Fibroblast of pulmonary artery (primary cell): Measurements from ENCODE around the gene FBXO47.
A peak's percentile ranks its signal among the peaks of the same experiment; 100 is the strongest.
"Not testable (repeated sequence)": the region's sequence is repeated elsewhere in the genome, so short reads cannot be mapped to it uniquely, and the experiment has no call there.

ENCODE experiments used
- DNase-seq: peaks from one replicate; pipeline ENCODE4 v3.0.0-alpha.2; 2010; ENCODE audit warnings: low read depth
- H3K4me3 ChIP-seq: replicated peaks from 2 replicates; pipeline ENCODE4 v1.5.1; 2011; ENCODE audit warnings: low read depth, mild to moderate bottlenecking, control low read depth, low read length, moderate library complexity
- TF ChIP-seq, protein P1 (sequence below): IDR thresholded peaks from 2 replicates; pipeline ENCODE4 v1.5.1; 2011; ENCODE audit warnings: mild to moderate bottlenecking, control low read depth, low read length, inconsistent platforms; ENCODE audit errors: missing control alignments

Gene FBXO47

DNA sequence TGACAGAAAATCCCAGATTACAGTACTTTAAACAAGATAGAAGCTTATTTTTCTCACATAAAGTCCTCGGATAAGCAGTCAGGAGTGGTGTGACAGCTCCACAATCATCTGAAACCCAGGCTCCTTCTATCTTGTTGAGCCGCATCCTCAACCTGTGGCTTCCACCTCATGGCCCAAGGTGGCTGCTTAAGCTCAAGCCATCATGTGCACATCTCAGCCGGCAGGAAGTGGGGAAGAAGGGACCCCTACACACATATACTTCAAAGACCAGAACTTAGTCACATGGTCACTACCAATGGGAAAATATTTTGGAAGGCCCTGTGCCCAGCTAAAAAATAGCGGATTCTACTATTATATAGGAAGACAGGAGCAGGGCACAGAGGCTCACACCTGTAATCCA, 11.0 kb upstream of the FBXO47 start:
- no peak overlapping the region for H3K4me3 ChIP-seq
- DNase-seq, result no peak
- TF ChIP-seq, protein P1, sequence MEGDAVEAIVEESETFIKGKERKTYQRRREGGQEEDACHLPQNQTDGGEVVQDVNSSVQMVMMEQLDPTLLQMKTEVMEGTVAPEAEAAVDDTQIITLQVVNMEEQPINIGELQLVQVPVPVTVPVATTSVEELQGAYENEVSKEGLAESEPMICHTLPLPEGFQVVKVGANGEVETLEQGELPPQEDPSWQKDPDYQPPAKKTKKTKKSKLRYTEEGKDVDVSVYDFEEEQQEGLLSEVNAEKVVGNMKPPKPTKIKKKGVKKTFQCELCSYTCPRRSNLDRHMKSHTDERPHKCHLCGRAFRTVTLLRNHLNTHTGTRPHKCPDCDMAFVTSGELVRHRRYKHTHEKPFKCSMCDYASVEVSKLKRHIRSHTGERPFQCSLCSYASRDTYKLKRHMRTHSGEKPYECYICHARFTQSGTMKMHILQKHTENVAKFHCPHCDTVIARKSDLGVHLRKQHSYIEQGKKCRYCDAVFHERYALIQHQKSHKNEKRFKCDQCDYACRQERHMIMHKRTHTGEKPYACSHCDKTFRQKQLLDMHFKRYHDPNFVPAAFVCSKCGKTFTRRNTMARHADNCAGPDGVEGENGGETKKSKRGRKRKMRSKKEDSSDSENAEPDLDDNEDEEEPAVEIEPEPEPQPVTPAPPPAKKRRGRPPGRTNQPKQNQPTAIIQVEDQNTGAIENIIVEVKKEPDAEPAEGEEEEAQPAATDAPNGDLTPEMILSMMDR, result no peak

DNA sequence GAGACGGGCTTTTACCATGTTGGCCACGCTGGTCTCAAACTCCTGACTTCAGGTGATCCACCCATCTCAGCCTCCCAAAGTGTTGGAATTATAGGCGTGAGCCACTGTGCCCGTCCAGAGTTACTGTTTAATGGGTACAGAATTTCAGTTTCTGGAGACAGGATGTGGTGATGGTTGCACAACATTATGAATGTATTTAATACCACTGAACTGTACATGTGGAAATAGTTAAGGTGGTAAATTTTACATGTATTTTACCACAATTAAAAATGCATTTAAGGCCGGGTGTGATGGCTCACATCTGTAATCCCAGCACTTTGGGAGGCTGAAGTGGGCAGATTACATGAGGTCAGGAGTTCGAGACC, 9.0 kb upstream of the FBXO47 start:
- not testable (repeated sequence) for H3K4me3 ChIP-seq

DNA sequence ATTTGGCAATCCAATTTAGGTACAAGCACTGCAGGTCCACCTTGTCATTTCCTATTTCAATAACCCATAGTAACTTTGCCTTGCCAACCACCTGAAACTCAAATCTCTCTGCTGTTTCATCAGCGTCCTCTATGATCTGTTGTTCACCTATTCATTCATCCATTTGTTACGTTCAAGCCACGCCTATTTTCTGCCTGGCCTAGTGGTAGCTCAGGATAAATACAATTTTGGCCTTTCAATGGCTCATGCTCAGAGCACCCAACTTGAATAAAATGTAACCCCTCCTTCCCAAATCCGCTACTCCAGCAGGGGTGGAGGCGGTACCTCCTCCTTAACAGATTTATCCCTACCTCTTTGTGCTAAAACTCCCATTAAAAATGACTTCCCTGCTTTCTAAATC, 3.6 kb upstream of the FBXO47 start:
- TF ChIP-seq, protein P1, result no peak

More for the DNA sequence above, 9.0 kb upstream of the FBXO47 start:
- peak; percentile 41 for DNase-seq

DNA sequence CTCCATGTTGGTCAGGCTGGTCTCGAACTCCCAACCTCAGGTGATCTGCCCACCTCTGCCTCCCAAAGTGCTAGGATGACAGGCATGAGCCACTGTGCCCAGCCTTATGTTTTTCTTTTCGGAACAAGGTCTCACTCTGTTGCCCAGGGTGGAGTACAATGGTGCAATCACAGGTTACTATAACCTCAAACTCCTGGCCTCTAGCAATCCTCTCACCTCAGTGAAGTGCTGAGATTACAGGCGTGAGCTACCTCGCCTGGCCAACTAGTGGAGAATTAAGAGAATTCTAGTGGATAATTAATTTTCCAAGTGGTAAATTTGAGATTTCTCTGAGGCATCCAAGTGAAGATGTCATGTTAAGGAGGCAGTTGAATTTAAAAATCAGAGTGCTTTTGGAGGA, 2.9 kb upstream of the FBXO47 start:
- no peak for DNase-seq
- H3K4me3 ChIP-seq, result no peak overlapping the region
- TF ChIP-seq, protein P1, result no peak

More for the DNA sequence above, 3.6 kb upstream of the FBXO47 start:
- no peak for DNase-seq
- no peak overlapping the region for H3K4me3 ChIP-seq

DNA sequence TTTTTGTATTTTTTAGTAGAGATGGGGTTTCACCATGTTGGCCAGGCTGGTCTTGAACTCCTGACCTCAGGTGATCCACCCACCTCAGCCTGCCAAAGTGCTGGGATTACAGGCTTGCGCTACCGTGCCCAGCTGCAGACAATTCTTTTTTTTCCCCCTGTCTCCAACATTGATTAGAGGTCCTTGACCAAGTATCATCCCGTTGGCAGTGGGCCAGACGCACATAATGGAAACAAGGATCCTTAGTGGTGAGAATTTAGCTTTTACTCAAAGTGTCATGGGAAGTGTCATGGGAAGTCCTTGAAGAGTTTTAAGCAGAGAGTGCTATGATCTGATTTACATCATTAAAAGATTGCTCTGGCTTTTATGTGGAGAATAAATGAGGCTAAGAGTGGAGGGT, 2.1 kb upstream of the FBXO47 start:
- DNase-seq, result no peak
- TF ChIP-seq, protein P1, result no peak

DNA sequence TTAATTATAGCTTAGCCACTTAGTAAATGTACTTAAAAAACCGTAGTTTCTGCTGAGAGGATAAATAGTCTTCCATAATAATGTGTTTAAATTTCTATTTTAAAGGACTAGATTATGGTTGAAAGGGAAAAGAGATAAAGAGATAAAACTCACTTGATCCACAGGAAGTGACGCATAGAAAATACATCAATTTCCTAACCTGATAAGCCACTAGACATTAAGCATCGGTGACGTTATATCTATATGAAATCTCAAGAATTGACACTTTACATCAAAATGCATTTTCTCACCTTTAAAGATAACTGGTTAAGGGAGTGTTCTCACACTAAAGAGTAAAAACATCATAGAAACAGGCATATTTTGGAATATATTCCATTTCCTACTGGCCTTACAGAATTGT, 5.8 kb downstream of the FBXO47 start:
- no peak overlapping the region for H3K4me3 ChIP-seq
- TF ChIP-seq, protein P1, result no peak
- no peak for DNase-seq

More for the DNA sequence above, 2.1 kb upstream of the FBXO47 start:
- H3K4me3 ChIP-seq, result no peak overlapping the region

DNA sequence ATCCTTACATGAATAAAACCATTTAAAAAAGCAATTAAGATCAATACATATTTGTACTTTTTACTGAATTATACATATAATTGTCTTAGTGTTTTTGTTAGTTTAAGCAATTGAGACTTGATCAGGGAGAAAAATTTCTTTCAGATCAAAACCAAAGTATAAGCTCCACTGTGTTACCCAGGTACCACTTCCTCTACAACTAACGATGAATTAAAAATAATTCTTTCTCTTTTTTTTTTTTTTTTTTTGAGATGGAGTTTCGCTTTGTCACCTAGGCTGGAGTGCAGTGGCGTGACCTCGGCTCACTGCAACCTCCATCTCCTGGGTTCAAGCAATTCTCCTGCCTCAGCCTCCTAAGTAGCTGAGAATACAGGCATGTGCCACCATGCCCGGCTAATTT, 6.8 kb downstream of the FBXO47 start:
- TF ChIP-seq, protein P1, result no peak
- no peak for DNase-seq
- no peak overlapping the region for H3K4me3 ChIP-seq

DNA sequence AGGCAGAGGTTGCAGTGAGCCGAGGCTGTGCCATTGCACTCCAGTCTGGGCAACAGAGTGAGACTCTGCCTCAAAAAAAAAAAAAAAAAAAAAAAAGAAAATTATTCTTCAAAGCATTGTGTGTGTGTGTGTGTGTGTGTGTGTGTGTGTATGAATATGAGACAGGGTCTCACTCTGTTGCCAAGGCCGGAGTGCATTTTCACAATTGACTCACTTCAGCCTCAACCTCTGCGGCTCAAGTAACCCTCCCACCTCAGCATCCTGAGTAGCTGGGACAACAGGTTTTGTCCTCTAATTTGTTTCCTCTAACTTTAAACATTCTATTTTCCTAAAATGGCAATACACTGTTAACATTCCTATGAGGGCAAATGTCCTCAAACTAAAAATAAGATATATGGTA, 7.7 kb downstream of the FBXO47 start:
- DNase-seq, result no peak
- TF ChIP-seq, protein P1, result no peak
- H3K4me3 ChIP-seq, result no peak overlapping the region
